Measurements from ENCODE around the gene FAM219A. TPM values are rescaled to one million over a fixed set of nuclear protein-coding genes. Genes with fewer than 3 reads are reported as not detected.
A peak's percentile ranks its signal among the peaks of the same experiment; 100 is the strongest.

The FAM219A gene
- total RNA-seq: 24.8 and 25.9 TPM in 2 replicates
- long read RNA-seq, partial matches to known transcripts: 0 of 1 reads
- long read RNA-seq, other reads (novel, unspliced or antisense): 1 of 1 reads

GRCh38 chr9:34458013-34458958, at the start of gene FAM219A, which contains the start of gene DNAI1:
FAM219A (minus strand) TSS chr9:34458570; CDS start chr9:34458263, 307 bp downstream.
DNAI1 (plus strand) TSS chr9:34458805; CDS start chr9:34459006, 201 bp downstream.
- Mint-ChIP-seq H3K9me3 (ENCODE audit: unreplicated experiment) (no peaks in the 10 kb centered on the region), H3K36me3 (ENCODE audit: unreplicated experiment) (no peaks in the 10 kb centered on the region), H3K4me3 (ENCODE audit: unreplicated experiment) (peak within 1 kb of the TSS; percentile 93), H3K27me3 (ENCODE audit: unreplicated experiment) (peaks cover 24% of the 10 kb centered on the region), H3K4me1 (ENCODE audit: unreplicated experiment) (peaks cover 35% of the 10 kb centered on the region), H3K27ac (ENCODE audit: unreplicated experiment) (peak within 1 kb of the TSS; percentile 93)
- TF ChIP-seq CTCF (IDR thresholded peaks at IDR 0.05): no peak
- peak; percentile 100 for DNase-seq (ENCODE audit: extremely low spot score, unreplicated experiment)

- H3K27me3 Mint-ChIP-seq (ENCODE audit: unreplicated experiment): peaks cover 58% of the 10 kb centered on the region
- no peaks in the 10 kb centered on the region for H3K4me1 Mint-ChIP-seq (ENCODE audit: unreplicated experiment)
- H3K36me3 Mint-ChIP-seq (ENCODE audit: unreplicated experiment): no peaks in the 10 kb centered on the region
- no peak for TF ChIP-seq CTCF (IDR thresholded peaks at IDR 0.05)
- no peaks in the 10 kb centered on the region for H3K9me3 Mint-ChIP-seq (ENCODE audit: unreplicated experiment)
- H3K27ac Mint-ChIP-seq (ENCODE audit: unreplicated experiment): no peak overlapping the region
- DNase-seq (ENCODE audit: extremely low spot score, unreplicated experiment): no peak
- H3K4me3 Mint-ChIP-seq (ENCODE audit: unreplicated experiment): no peak overlapping the region
Observed at GRCh38 chr9:34507966-34508365, 49.6 kb upstream of the FAM219A start.

GRCh38 chr9:34507556-34507955, 49.2 kb upstream of the FAM219A start:
- Mint-ChIP-seq H3K27ac (ENCODE audit: unreplicated experiment) (no peak overlapping the region), H3K36me3 (ENCODE audit: unreplicated experiment) (no peaks in the 10 kb centered on the region), H3K9me3 (ENCODE audit: unreplicated experiment) (no peaks in the 10 kb centered on the region), H3K27me3 (ENCODE audit: unreplicated experiment) (peaks cover 61% of the 10 kb centered on the region), H3K4me1 (ENCODE audit: unreplicated experiment) (no peaks in the 10 kb centered on the region), H3K4me3 (ENCODE audit: unreplicated experiment) (no peak overlapping the region)
- TF ChIP-seq CTCF (IDR thresholded peaks at IDR 0.05): no peak
- DNase-seq (ENCODE audit: extremely low spot score, unreplicated experiment): no peak

- Mint-ChIP-seq H3K27ac (ENCODE audit: unreplicated experiment) (no peak overlapping the region), H3K27me3 (ENCODE audit: unreplicated experiment) (peaks cover 58% of the 10 kb centered on the region), H3K9me3 (ENCODE audit: unreplicated experiment) (no peaks in the 10 kb centered on the region), H3K4me3 (ENCODE audit: unreplicated experiment) (no peak overlapping the region), H3K4me1 (ENCODE audit: unreplicated experiment) (no peaks in the 10 kb centered on the region), H3K36me3 (ENCODE audit: unreplicated experiment) (no peaks in the 10 kb centered on the region)
- no peak for DNase-seq (ENCODE audit: extremely low spot score, unreplicated experiment)
- TF ChIP-seq CTCF (IDR thresholded peaks at IDR 0.05): no peak
Observed at GRCh38 chr9:34506623-34507022, 48.3 kb upstream of the FAM219A start.

Measured in osteocyte (in vitro differentiated cells).